ENCODE measurements around the gene B4GAT1. TPM values are rescaled to one million over a fixed set of nuclear protein-coding genes. Genes with fewer than 3 reads are reported as not detected.

B4GAT1 gene
- total and polyA plus RNA-seq, 9 of the 15 experiments (the other 6 are each of a cell fraction or from before 2014, with no cell fraction given): 0.86 to 9.5 (median 3.8) TPM

- no peak for TF ChIP-seq TCF7L2 (IDR thresholded peaks at IDR 0.05; ENCODE audit: low read depth, low read length)
- TF ChIP-seq POLR2AphosphoS5 (IDR thresholded peaks at IDR 0.05; ENCODE audit: control insufficient read depth, insufficient read depth, low read depth, low read length): no peak
- no peak for TF ChIP-seq RBM17 (IDR thresholded peaks at IDR 0.05; ENCODE audit: borderline replicate concordance, low read depth, low read length)
- TF ChIP-seq IRF9 (tag; IDR thresholded peaks at IDR 0.05): no peak
- TF ChIP-seq HSF4 (CRISPR knock-in tag; IDR thresholded peaks at IDR 0.05; ENCODE audit: borderline replicate concordance): no peak
- peak in 1 of 2 experiments; percentile 81; a peak in 2 of 4 replicates for TF ChIP-seq ZNF639 (CRISPR knock-in tag; conservative IDR thresholded peaks at IDR 0.05 in 1 of 2, IDR thresholded peaks at IDR 0.05 in 1 of 2)
- peak; percentile 59 for TF ChIP-seq SOX6 (IDR thresholded peaks at IDR 0.05)
- no peak for TF ChIP-seq ZNF445 (CRISPR knock-in tag; IDR thresholded peaks at IDR 0.05; ENCODE audit: low read depth)
- no peak for TF ChIP-seq ZEB2 (IDR thresholded peaks at IDR 0.05)
- TF ChIP-seq CTBP1 (IDR thresholded peaks at IDR 0.05; ENCODE audit: borderline replicate concordance): peak; percentile 96; the same call in 1 of the 2 replicates
- no peak for TF ChIP-seq ZNF133 (CRISPR knock-in tag; IDR thresholded peaks at IDR 0.05)
- no peak for TF ChIP-seq ZBTB8A (IDR thresholded peaks at IDR 0.05; ENCODE audit: partially characterized antibody)
- TF ChIP-seq ZNF3 (CRISPR knock-in tag; IDR thresholded peaks at IDR 0.05): no peak
- TF ChIP-seq, protein P1, sequence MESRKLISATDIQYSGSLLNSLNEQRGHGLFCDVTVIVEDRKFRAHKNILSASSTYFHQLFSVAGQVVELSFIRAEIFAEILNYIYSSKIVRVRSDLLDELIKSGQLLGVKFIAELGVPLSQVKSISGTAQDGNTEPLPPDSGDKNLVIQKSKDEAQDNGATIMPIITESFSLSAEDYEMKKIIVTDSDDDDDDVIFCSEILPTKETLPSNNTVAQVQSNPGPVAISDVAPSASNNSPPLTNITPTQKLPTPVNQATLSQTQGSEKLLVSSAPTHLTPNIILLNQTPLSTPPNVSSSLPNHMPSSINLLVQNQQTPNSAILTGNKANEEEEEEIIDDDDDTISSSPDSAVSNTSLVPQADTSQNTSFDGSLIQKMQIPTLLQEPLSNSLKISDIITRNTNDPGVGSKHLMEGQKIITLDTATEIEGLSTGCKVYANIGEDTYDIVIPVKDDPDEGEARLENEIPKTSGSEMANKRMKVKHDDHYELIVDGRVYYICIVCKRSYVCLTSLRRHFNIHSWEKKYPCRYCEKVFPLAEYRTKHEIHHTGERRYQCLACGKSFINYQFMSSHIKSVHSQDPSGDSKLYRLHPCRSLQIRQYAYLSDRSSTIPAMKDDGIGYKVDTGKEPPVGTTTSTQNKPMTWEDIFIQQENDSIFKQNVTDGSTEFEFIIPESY (CRISPR knock-in tag; IDR thresholded peaks at IDR 0.05): peak; percentile 44; the same call in 1 of the 2 replicates
- TF ChIP-seq ZNF274 (IDR thresholded peaks at IDR 0.05; ENCODE audit: borderline replicate concordance, low read depth, low read length): peak; percentile 30; the same call in 1 of the 2 replicates
- TF ChIP-seq TAF1 (IDR thresholded peaks at IDR 0.05; ENCODE audit: control insufficient read depth, extremely low read depth, insufficient read depth, low read length, severe bottlenecking): no peak
- TF ChIP-seq CHD4 (IDR thresholded peaks at IDR 0.05; ENCODE audit: insufficient read depth, insufficient replicate concordance, low read depth, low read length, poor library complexity, severe bottlenecking): no peak
- TF ChIP-seq ATF7 (IDR thresholded peaks at IDR 0.05): peak; percentile 65; the same call in 1 of the 2 replicates
- TF ChIP-seq BDP1 (IDR thresholded peaks at IDR 0.05; ENCODE audit: insufficient read depth, insufficient read length): peak; percentile 85
- TF ChIP-seq BCL6 (CRISPR knock-in tag; IDR thresholded peaks at IDR 0.05): no peak
- no peak for TF ChIP-seq PTRF (tag; IDR thresholded peaks at IDR 0.05)
- TF ChIP-seq NR2C2 (CRISPR knock-in tag; IDR thresholded peaks at IDR 0.05): peak; percentile 79
- no peak for TF ChIP-seq NR2C2 (tag; IDR thresholded peaks at IDR 0.05)
- no peak for TF ChIP-seq RAD51 (IDR thresholded peaks at IDR 0.05; ENCODE audit: borderline replicate concordance, low read depth)
Observed at GRCh38 chr11:66347425-66348276, at the start of gene B4GAT1 (continued).
